Endothelial cell of umbilical vein (primary cell): ENCODE data around the gene DDRGK1. TPM values are rescaled to one million over a fixed set of nuclear protein-coding genes. Genes with fewer than 3 reads are reported as not detected.
"Not testable (repeated sequence)": the region's sequence is repeated elsewhere in the genome, so short reads cannot be mapped to it uniquely, and the experiment has no call there.

ENCODE experiments used
- BruUV-seq: library from RNA; stranded (reverse); fragments of 400-500 nt; replicated peaks from 2 replicates; lab custom pipeline; 2021; lab: Mats Ljungman, UMichigan
- CTCF ChIA-PET: fragments of 300-600, 350-600 bp; sonication (Branson Sonifier 250); formaldehyde crosslinking; loops from one replicate; lab custom pipeline; 2021; ENCODE audit warnings: antibody characterized with exemption, inconsistent platforms; lab: Charles Lee
- POLR2A ChIA-PET: fragments of 300-600, 350-600 bp; sonication (Branson Sonifier 250); formaldehyde crosslinking; loops from one replicate; lab custom pipeline; 2021; ENCODE audit warnings: antibody characterized with exemption, inconsistent platforms; lab: Charles Lee
- DNase-seq: peaks from one replicate; pipeline ENCODE4 v3.0.0-alpha.2; 2011; ENCODE audit warnings: low read depth, low spot score
- FAIRE-seq: peaks from 2 replicates; lab custom pipeline; 2011; peaks lifted over from hg19 to GRCh38; lab: Jason Lieb, UNC
- H2AFZ ChIP-seq: 2 replicates; pipeline ENCODE4 v1.6.0; 2012; ENCODE audit warnings: low read depth, low read length, control low read depth, inconsistent platforms
- H3K27ac ChIP-seq: 2 replicates; pipeline ENCODE4 v1.5.1; 2011; ENCODE audit warnings: low read depth, mild to moderate bottlenecking, control low read depth, low read length, moderate library complexity; ENCODE audit not compliant: insufficient read depth
- H3K27me3 ChIP-seq, 2 experiments: 2 replicates each; pipeline versions ENCODE4 v1.6.0 to v1.6.1; 2011; ENCODE audit warnings: low read length in 2 of 2, mixed read lengths in 1 of 2; ENCODE audit not compliant: control insufficient read depth in 2 of 2, insufficient read depth in 2 of 2
- H3K36me3 ChIP-seq, 2 experiments: 2 replicates in 1 of 2; 3 replicates in 1 of 2; pipeline ENCODE4 v1.5.1; 2011; ENCODE audit warnings: low read length in 2 of 2, mild to moderate bottlenecking in 1 of 2, moderate library complexity in 1 of 2; ENCODE audit not compliant: control insufficient read depth in 2 of 2, insufficient read depth in 2 of 2; ENCODE audit errors: extremely low read depth in 1 of 2
- H3K4me1 ChIP-seq: 3 replicates; pipeline ENCODE4 v1.5.1; 2011; ENCODE audit warnings: mild to moderate bottlenecking, low read length; ENCODE audit not compliant: control insufficient read depth, insufficient read depth; ENCODE audit errors: extremely low read depth
- H3K4me2 ChIP-seq: 2 replicates; pipeline ENCODE4 v1.6.1; 2011; ENCODE audit warnings: low read length, control low read depth, mixed read lengths; ENCODE audit not compliant: insufficient read depth
- H3K4me3 ChIP-seq, 3 experiments: fragments of 200-600 bp in 1 of 3; sonication (generic), shearing (Covaris generic) in 1 of 3; replicated peaks in 1 of 3; 2 replicates each; pipeline ENCODE4 v1.5.1; 2011 to 2016; ENCODE audit warnings: control low read depth in 3 of 3, low read length in 3 of 3, mild to moderate bottlenecking in 2 of 3, inconsistent platforms in 1 of 3, low read depth in 1 of 3, moderate library complexity in 1 of 3; ENCODE audit not compliant: insufficient read depth in 1 of 3
- H3K79me2 ChIP-seq: 2 replicates; pipeline ENCODE4 v1.6.0; 2012; ENCODE audit warnings: low read length, inconsistent platforms; ENCODE audit not compliant: control insufficient read depth, insufficient read depth
- H3K9ac ChIP-seq: replicated peaks from 2 replicates; pipeline ENCODE3; 2011; ENCODE audit warnings: low read length, control low read depth; ENCODE audit not compliant: insufficient read depth; ENCODE audit errors: extremely low read depth
- H3K9me1 ChIP-seq: replicated peaks from 3 replicates; pipeline ENCODE4 v1.6.0; 2011; ENCODE audit warnings: mild to moderate bottlenecking, low read length; ENCODE audit not compliant: control insufficient read depth, insufficient read depth; ENCODE audit errors: extremely low read depth
- H3K9me3 ChIP-seq: replicated peaks from 2 replicates; pipeline ENCODE4 v1.5.1; 2012; ENCODE audit warnings: low read length, inconsistent platforms; ENCODE audit not compliant: control insufficient read depth, insufficient read depth
- H4K20me1 ChIP-seq: replicated peaks from 2 replicates; pipeline ENCODE3; 2011; ENCODE audit warnings: mild to moderate bottlenecking, low read length; ENCODE audit not compliant: control insufficient read depth, insufficient read depth; ENCODE audit errors: extremely low read depth
- CTCF ChIP-seq, 2 donors: IDR thresholded peaks; 1 replicate in 1 of 2; 2 replicates in 1 of 2; pipeline ENCODE4 v1.5.1; 2011; ENCODE audit warnings: low read length in 2 of 2, mild to moderate bottlenecking in 2 of 2, moderate library complexity in 2 of 2, control low read depth in 1 of 2, inconsistent platforms in 1 of 2, low read depth in 1 of 2; ENCODE audit not compliant: insufficient read depth in 1 of 2; ENCODE audit errors: extremely low read depth in 1 of 2
- EZH2 ChIP-seq: IDR thresholded peaks from 2 replicates; pipeline ENCODE4 v1.6.1; 2012; ENCODE audit warnings: borderline replicate concordance, low read depth, mild to moderate bottlenecking, moderate library complexity, low read length, inconsistent platforms; ENCODE audit not compliant: severe bottlenecking
- FOS ChIP-seq: IDR thresholded peaks from 2 replicates; pipeline ENCODE4 v1.6.1; 2011; ENCODE audit warnings: mild to moderate bottlenecking, low read length, moderate library complexity, borderline replicate concordance; ENCODE audit not compliant: insufficient read depth
- GATA2 ChIP-seq: IDR thresholded peaks from 2 replicates; pipeline ENCODE4 v1.7.0; 2011; ENCODE audit warnings: low read depth, mild to moderate bottlenecking, moderate library complexity, mixed read lengths, low read length; ENCODE audit not compliant: insufficient read length, insufficient read depth
- JUN ChIP-seq: IDR thresholded peaks from 2 replicates; pipeline ENCODE4 v1.6.1; 2011; ENCODE audit warnings: borderline replicate concordance, low read depth; ENCODE audit not compliant: insufficient read length, insufficient read depth
- MYC ChIP-seq: IDR thresholded peaks from one replicate; pipeline ENCODE4 v1.6.1; 2011; ENCODE audit warnings: mild to moderate bottlenecking, low read depth, low read length
- POLR2A ChIP-seq: IDR thresholded peaks from 2 replicates; pipeline ENCODE4 v1.6.1; 2012; ENCODE audit warnings: low read depth, mild to moderate bottlenecking, control low read depth, low read length
- dilution Hi-C: fragments of 300-500 bp; cut with MboI; formaldehyde crosslinking; loops from one replicate; pipeline ENCODE4 v1.15.0; 2019; ENCODE audit warnings: low sequenced_read_pairs; ENCODE audit not compliant: extremely low pct_ligation_motif_present
- intact Hi-C: fragments of 100-400 bp; cut with micrococcal nuclease; formaldehyde crosslinking; loops from one replicate; pipeline ENCODE4 v1.10.0; 2022
- polyA plus RNA-seq, 4 experiments: library from polyadenylated mRNA; depleted of rRNA in 3 of 4; stranded (reverse) in 3 of 4; unstranded in 1 of 4; fragments of >200 nt; gene quantifications; 2 replicates each; pipeline versions ENCODE4 v1.2.1 to v1.2.3, GENCODE V29; 2011 to 2012; ENCODE audit warnings: missing spikeins in 1 of 4
- total RNA-seq: library from RNA; stranded (reverse); gene quantifications from 2 replicates; pipeline ENCODE4 v1.2.3, GENCODE V29; 2021
- TF ChIP-seq, protein P1 (sequence below): IDR thresholded peaks from 2 replicates; pipeline ENCODE4 v1.6.1; 2011; ENCODE audit not compliant: insufficient read depth, insufficient read length

Gene DDRGK1
- total and polyA plus RNA-seq, 2 donors (not counting 3 experiments of a cell fraction or from before 2014, with no cell fraction given), result 48.5 to 54.0 TPM

- H2AFZ ChIP-seq, H3K4me2 ChIP-seq, H3K9me3 ChIP-seq, H3K4me1 ChIP-seq, H3K27ac ChIP-seq, H3K27me3 ChIP-seq, dilution Hi-C loops, CTCF ChIA-PET, H3K9ac ChIP-seq, DNase-seq, BruUV-seq, H4K20me1 ChIP-seq, H3K4me3 ChIP-seq, FAIRE-seq, intact Hi-C loops, H3K9me1 ChIP-seq, H3K79me2 ChIP-seq, POLR2A ChIA-PET: not testable (repeated sequence)
- peaks cover 9 to 30% of the 10 kb centered on the region in 2 experiments for H3K36me3 ChIP-seq
Observed at GRCh38 chr20:3187861-3188260, 16.6 kb downstream of the DDRGK1 start.

DNA sequence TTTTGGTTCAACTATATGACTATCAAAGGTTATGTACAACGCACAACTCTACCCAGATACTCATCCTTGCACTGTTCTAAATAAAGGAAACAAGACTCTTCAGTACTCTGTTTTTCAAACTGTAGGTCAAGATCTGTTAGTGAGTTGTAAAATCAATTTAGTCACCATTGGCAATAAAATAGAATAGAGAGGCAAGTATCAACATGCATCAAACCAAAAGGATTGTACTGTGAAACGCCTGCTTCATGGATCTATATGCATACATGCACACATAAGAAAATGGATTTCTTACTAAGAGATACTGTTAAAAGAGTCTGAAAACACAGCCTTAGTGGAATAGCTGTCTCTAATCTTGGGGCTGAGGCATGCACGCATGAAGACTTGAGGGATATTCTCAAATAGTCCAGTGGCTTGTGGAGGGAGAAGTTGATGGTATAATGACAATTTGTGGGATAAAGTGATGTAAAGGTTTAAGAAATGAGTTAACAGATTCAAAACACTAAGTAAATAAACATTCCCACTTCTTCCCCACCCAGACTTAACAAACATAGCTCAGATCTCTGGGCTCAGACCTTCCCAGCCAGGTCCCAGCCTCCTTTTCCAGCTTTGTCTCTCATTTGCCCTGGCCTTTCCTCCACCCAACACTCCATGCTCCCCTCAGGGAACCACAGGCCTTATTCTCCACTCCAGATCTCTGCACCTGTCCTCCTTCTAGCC, 20.4 kb downstream of the DDRGK1 start:
- no peaks in the 10 kb centered on the region for H3K9me3 ChIP-seq
- H3K4me3 ChIP-seq, result no peak overlapping the region
- no peak overlapping the region for H3K9ac ChIP-seq
- no TSS peak for BruUV-seq
- ChIA-PET CTCF (interaction anchor here (0.6 to 0.9 kb wide), 2 partner anchors 9 to 130 kb away, joined by 3 read pairs; no protein-coding TSS in a partner anchor), POLR2A (interaction anchor here (0.7 kb wide), 1 partner anchor 36 kb away, joined by 8 read pairs; no protein-coding TSS in a partner anchor)
- DNase-seq (no peak), FAIRE-seq (no peak)
- intact Hi-C loops (no loop called here), dilution Hi-C loops (no loop called here)
- no peaks in the 10 kb centered on the region for H3K36me3 ChIP-seq
- peaks cover 3% of the 10 kb centered on the region for H3K4me1 ChIP-seq
- H3K27ac ChIP-seq, result no peak overlapping the region
- no peaks in the 10 kb centered on the region for H3K27me3 ChIP-seq
- H3K79me2 ChIP-seq, result no peaks in the 10 kb centered on the region
- H3K4me2 ChIP-seq, result no peak overlapping the region
- TF ChIP-seq POLR2A (no peak), FOS (no peak), EZH2 (no peak), CTCF (IDR thresholded peaks at IDR 0.05; ENCODE audit: extremely low read depth in 1 of 2, insufficient read depth in 1 of 2, low read depth in 1 of 2, low read length in 2 of 2) (no peak), MYC (no peak), GATA2 (no peak), JUN (no peak)
- TF ChIP-seq, protein P1, sequence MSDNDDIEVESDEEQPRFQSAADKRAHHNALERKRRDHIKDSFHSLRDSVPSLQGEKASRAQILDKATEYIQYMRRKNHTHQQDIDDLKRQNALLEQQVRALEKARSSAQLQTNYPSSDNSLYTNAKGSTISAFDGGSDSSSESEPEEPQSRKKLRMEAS, result no peak
- no peaks in the 10 kb centered on the region for H4K20me1 ChIP-seq
- H3K9me1 ChIP-seq, result no peaks in the 10 kb centered on the region
- no peak overlapping the region for H2AFZ ChIP-seq

DNA sequence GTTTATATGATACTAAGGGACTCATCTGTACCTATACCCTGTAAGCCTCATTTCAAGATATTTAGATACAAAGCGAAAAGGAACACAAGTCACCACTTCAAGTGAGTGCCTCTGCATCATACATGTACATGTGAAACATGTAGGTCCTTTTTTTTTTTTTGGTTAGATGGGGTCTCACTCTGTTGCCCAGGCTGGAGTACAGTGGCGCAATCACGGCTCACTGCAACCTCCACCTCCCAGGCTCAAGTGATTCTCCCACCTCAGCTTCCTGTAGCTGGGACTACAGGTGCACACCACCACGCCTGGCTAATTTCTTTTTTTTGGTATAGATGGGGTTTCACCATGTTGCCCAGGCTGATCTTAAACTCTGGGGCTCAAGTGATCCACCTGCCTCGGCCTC, 22.1 kb downstream of the DDRGK1 start:
- DNase-seq, H3K9me1 ChIP-seq, FAIRE-seq, H2AFZ ChIP-seq, H3K36me3 ChIP-seq, BruUV-seq, H3K27me3 ChIP-seq, POLR2A ChIA-PET, H3K27ac ChIP-seq, H4K20me1 ChIP-seq, dilution Hi-C loops, H3K79me2 ChIP-seq, H3K4me3 ChIP-seq, H3K4me1 ChIP-seq, H3K4me2 ChIP-seq, CTCF ChIA-PET, intact Hi-C loops, H3K9ac ChIP-seq, H3K9me3 ChIP-seq: not testable (repeated sequence)
